ENCODE measurements around the gene SERPINA3.

SERPINA3 gene

DNA sequence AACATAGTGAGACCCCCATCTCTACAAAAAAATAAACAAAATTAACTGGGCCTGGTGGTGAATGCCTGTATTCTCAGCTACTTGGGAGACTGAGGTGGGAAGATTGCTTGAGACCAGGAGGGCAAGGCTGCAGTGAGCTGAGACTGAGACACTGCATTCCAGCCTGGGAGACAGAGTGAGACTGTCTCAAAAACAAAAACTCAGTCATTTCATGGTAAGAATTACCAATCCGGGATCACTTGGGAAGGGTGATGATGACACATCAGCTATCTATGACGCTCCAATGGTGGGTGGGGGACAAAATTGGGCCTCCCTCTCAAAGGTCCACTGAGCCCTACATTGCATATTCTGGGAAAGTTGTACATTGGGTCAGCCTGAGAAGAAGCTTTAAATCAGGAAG is 47.7 kb downstream of the SERPINA3 start:
- DNase-seq, result no peak

DNA sequence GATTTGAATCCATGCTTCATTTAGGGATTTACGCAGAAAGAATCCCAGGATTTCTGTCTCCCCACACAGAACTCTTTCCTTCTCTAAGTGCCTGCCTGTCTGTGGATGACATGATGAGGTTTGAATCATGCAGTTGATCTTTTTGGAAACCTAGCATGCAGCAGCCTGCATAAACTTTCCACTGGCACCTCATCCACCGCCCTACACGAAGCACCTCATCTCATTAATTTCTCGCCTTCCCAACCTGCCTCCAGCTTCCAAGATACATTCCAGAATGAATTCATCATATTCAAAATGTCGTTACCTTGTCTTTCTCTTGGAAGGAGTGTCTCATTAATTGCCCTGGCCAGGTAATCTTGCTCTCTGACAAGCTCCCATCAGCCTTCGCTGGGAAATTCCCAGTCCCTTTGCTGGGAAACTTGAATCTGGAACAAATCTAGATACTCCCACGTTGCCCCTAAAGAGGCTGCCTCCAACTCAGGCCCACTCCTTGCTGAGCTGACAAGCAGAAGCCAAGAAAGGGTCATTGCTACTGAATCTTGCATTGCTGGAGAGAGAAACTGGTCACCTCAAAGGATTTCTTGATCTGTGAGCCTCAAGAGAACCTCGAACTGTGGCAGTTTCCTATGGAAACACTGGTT is 48.2 kb downstream of the SERPINA3 start:
- DNase-seq, result no peak

DNA sequence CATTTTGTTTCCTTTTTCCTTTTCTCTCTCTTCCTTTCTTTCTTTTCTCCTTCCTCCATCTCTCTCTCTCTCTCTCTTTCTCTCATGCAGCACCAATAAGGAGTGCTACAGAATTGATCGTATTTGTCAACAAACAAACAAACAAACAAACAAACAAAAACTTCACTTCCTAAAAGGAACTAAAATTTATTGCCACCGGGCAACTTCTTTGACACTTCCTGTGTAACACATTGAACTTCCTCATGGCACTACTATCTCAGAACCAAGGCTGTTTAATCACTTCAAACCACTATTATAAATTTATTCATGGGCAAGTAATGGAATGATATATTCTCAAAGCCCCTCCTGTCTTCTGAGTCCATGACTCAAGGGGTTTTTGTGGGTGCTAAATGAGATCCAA is 51.3 kb downstream of the SERPINA3 start:
- DNase-seq, result no peak

DNA sequence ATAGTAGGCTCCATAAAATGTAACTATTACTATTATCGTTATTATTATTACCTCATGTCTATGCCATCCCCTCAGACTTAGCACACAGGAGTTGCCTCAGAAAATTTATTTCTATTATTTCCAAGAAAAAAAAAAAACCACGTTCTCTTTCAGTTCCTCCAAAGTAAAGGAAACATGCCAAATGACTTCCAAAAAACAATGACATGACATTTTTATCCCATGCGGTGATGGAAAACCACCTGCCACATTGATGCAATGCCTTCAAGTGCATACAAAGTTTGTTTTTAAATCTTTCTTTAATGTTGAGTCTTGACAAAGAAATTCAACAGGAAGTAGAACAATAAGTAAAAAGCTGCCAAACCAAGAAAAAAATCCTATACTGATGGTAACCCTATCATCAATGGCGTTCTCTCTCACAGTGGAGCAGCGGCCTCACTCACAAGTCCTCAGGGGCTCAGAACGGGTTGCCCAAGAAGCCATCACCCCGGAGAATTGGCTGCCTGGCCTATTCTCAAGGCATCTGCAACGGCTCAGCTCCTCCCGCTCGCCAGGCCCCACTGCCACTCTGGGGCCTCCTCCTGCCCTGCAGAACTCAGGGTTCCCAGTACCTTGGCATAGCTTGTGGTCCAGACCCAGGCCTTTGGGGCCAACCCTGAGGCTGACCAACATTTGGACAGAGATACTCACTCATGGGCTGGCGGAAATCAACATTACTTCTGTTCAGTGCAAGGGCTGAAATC is 51.9 kb downstream of the SERPINA3 start:
- DNase-seq, result no peak

DNA sequence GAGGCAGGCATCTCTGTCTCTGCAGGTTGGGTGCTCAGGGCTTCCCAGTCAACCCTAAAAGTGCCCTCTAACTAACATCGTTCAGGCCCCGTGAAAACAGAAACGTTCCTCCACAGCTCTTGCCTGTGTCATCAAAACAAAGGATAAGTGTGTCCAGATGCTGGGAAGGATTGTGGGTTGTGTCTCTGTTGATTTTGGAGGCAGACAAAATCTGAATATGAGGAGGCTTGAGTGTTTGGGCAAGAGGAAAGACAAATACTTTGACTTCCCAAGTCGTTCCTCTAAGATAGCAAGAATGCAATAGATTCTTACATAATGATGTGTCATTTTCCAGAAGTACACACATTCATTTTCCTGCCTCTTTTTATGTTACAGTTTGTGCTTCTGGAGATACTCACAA is 52.9 kb downstream of the SERPINA3 start:
- DNase-seq, result no peak

DNA sequence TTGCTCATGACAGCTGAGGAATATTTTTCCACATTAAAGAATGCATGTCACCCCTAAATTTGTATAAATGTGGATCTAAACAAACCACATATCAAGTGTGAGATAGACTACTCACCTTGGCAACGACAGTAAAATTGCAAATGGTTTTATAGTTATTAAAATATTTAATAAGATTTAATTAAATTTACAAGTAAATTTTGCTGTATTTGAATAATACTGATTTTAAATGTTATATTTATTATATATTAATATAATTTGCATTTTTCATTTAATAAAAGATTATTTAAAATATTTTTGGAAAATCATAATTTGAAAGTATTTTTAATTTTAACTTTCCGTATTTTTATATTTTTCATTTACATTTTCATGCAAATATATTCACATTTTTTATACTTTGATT is 53.4 kb downstream of the SERPINA3 start:
- no peak for DNase-seq

DNA sequence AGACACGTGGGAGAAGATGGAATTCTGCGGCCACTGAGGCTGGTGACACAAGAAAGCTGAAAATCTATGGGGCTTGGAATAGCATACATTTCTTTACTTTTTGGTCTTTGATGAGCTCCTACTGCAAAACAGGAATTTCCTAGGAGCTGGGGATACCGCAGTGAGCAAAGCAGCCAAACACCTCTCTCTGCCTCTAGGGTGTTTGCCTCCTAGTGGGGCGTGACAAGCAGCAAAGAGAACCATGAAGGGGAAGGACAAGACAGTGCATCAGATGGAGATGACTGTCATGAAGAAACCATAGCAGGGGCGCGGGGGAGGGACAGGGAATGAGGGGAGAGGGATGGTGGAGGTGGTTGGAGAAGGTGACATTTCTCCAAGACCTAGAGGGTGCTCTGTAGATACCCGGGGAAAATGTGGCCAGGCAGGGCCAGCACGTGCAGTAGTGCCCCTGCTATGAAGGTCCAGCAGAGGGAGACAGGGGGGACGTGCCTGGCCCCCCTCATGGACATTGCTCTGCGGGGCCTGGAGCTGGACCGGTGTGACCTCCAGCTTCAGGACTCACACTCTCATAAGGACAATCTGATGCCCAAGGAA is 58.6 kb downstream of the SERPINA3 start:
- no peak for DNase-seq

DNA sequence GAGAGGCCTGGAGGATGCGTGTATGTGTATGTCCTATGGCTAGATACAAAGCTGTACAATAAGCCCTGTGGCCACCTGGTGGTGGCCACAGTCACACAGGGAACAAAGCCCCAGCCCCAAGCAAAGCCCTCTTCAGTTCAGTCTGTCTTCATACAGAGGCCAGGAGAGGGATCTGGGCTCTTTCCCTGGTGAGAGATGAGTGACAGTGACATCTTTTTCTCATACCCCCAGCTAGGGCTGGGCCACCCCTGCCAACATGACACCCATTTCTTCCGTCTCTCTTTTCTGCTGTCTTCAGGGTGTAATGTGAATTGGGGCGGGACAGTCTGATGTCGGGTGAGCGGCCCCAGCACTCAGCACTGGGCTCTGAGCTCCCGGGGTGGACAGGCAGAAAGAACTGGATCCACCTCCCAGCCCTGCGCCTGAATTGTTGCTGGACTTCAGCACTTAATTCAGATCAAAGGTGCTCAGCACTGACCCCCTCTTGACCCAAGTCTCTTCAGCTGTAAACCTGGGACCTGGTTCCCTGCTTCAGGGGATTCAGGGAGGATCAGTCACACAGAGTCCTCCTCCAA is 59.8 kb downstream of the SERPINA3 start:
- DNase-seq, result no peak

DNA sequence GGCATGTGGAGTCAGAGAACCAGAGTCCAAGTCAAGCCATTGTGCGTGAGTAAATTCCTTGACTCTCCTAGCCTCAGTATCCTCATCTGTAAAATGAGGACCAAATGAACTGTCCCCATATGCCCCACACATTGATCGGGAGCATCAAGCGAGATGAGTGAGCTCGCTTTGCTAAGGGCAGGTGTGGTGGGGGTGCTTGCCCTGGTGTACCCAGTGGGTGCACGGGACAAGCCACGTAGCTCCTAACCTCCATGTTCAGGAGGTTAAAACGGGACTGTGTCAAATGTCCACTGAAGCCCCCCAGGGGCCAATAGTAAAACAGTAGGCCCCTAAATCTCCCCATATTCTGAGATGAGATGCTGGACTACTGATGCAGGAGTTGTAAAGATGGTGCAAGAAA is 60.9 kb downstream of the SERPINA3 start:
- no peak for DNase-seq
